NT2/D1 (cell line): Measurements from ENCODE around the gene SLC25A30.
"Not testable (repeated sequence)": the region's sequence is repeated elsewhere in the genome, so short reads cannot be mapped to it uniquely, and the experiment has no call there.

Experiments used
- YY1 ChIP-seq: IDR thresholded peaks from 2 replicates; pipeline ENCODE4 v1.6.1; 2011; ENCODE audit not compliant: insufficient read length, insufficient read depth
- ZNF274 ChIP-seq: IDR thresholded peaks from 2 replicates; pipeline ENCODE4 v1.6.1; 2011; ENCODE audit warnings: mild to moderate bottlenecking, low read depth, low read length

- not testable (repeated sequence) for TF ChIP-seq YY1, ZNF274
These were observed 37.5 kb downstream of the SLC25A30 start for GRCh38 chr13:45380708-45381107.
